HepG2 (cell line): Measurements from ENCODE around the gene LRP5. TPM values are rescaled to one million over a fixed set of nuclear protein-coding genes. Genes with fewer than 3 reads are reported as not detected.

ENCODE experiments used
- CTCF ChIP-seq: sonication (generic); formaldehyde crosslinking; IDR thresholded peaks from 2 replicates; pipeline ENCODE4 v1.5.0; 2020; ENCODE audit warnings: mild to moderate bottlenecking, missing genetic modification reagents, moderate library complexity
- FOXA1 ChIP-seq, 2 experiments: fragments of 450-650 bp in 1 of 2; sonication (generic) in 1 of 2; formaldehyde crosslinking in 1 of 2; IDR thresholded peaks; 2 replicates each; pipeline versions ENCODE4 v1.4.0 to v1.6.1; 2016 to 2020; ENCODE audit warnings: missing genetic modification reagents in 1 of 2
- HNRNPL ChIP-seq: fragments of 200-400 bp; formaldehyde crosslinking; IDR thresholded peaks from 2 replicates; pipeline ENCODE4 v1.6.1; 2017; ENCODE audit warnings: mild to moderate bottlenecking, low read depth, low read length
- LRRFIP1 ChIP-seq: sonication (generic); formaldehyde crosslinking; conservative IDR thresholded peaks from 2 replicates; pipeline ENCODE4 v1.4.0; 2020; ENCODE audit warnings: missing genetic modification reagents
- NFE2L1 ChIP-seq: sonication (generic); formaldehyde crosslinking; IDR thresholded peaks from 2 replicates; pipeline ENCODE4 v1.4.0; 2020; ENCODE audit warnings: missing genetic modification reagents, mild to moderate bottlenecking, borderline replicate concordance
- YEATS2 ChIP-seq: sonication (generic); formaldehyde crosslinking; IDR thresholded peaks from 2 replicates; pipeline ENCODE4 v1.4.0; 2020; ENCODE audit warnings: missing genetic modification reagents, borderline replicate concordance
- ZGPAT ChIP-seq: IDR thresholded peaks from 2 replicates; pipeline ENCODE4 v1.6.1; 2016; ENCODE audit warnings: mild to moderate bottlenecking
- ZNF18 ChIP-seq: sonication (generic); formaldehyde crosslinking; IDR thresholded peaks from 2 replicates; pipeline ENCODE4 v1.8.0; 2022; ENCODE audit warnings: mild to moderate bottlenecking, missing genetic modification reagents; ENCODE audit not compliant: insufficient replicate concordance
- ZNF382 ChIP-seq: sonication (generic); formaldehyde crosslinking; IDR thresholded peaks from 2 replicates; pipeline ENCODE4 v1.5.0; 2020; ENCODE audit warnings: missing genetic modification reagents, mild to moderate bottlenecking, borderline replicate concordance
- ZNF503 ChIP-seq: sonication (generic); formaldehyde crosslinking; IDR thresholded peaks from 2 replicates; pipeline ENCODE4 v1.4.0; 2020; ENCODE audit warnings: missing genetic modification reagents
- ZNF704 ChIP-seq: sonication (generic); formaldehyde crosslinking; IDR thresholded peaks from 2 replicates; pipeline ENCODE4 v1.8.1; 2023; ENCODE audit warnings: mild to moderate bottlenecking, inconsistent platforms, moderate library complexity, missing genetic modification reagents, borderline replicate concordance
- ZNF784 ChIP-seq: sonication (generic); formaldehyde crosslinking; IDR thresholded peaks from 2 replicates; pipeline ENCODE4 v1.5.1; 2020; ENCODE audit warnings: missing genetic modification reagents, mild to moderate bottlenecking, borderline replicate concordance
- ZNF790 ChIP-seq: sonication (generic); formaldehyde crosslinking; IDR thresholded peaks from 2 replicates; pipeline ENCODE4 v1.8.0; 2022; ENCODE audit warnings: missing genetic modification reagents, mild to moderate bottlenecking, borderline replicate concordance
- ZNF850 ChIP-seq: sonication (generic); formaldehyde crosslinking; conservative IDR thresholded peaks from 2 replicates; pipeline ENCODE4 v1.9.0; 2021; ENCODE audit warnings: mild to moderate bottlenecking, missing genetic modification reagents
- ZNF883 ChIP-seq: sonication (generic); formaldehyde crosslinking; IDR thresholded peaks from 2 replicates; pipeline ENCODE4 v1.5.1; 2020; ENCODE audit warnings: mild to moderate bottlenecking, missing genetic modification reagents; ENCODE audit errors: not compliant biosample characterization
- polyA plus RNA-seq, 8 experiments: library from polyadenylated mRNA; depleted of rRNA in 3 of 8; stranded (reverse) in 7 of 8; unstranded in 1 of 8; fragments of >200 nt; fragmentation: Illumina TruSeq in 4 of 8; extraction: Trizol in 4 of 8; gene quantifications; 2 replicates each; pipeline versions ENCODE4 v1.2.1 to v1.2.3, GENCODE V29; 2011 to 2016; ENCODE audit warnings: low read depth in 4 of 8, missing spikeins in 1 of 8, mixed read lengths in 1 of 8; ENCODE audit not compliant: insufficient read depth in 1 of 8
- total RNA-seq, 5 experiments: library from RNA; depleted of rRNA; stranded (reverse); fragments of >200 nt; fragmentation: Illumina TruSeq; extraction: Trizol; gene quantifications; 2 replicates each; pipeline ENCODE4 v1.2.3, GENCODE V29; 2016; ENCODE audit warnings: low read depth in 1 of 5

Gene LRP5
- total and polyA plus RNA-seq, 2 of the 13 experiments (the other 11 are each of a cell fraction or from before 2014, with no cell fraction given): 40.4 to 64.0 TPM

- TF ChIP-seq ZNF704 (CRISPR knock-in tag): no peak
- no peak for TF ChIP-seq ZNF382 (CRISPR knock-in tag)
- TF ChIP-seq LRRFIP1 (CRISPR knock-in tag): no peak
- TF ChIP-seq ZGPAT (CRISPR knock-in tag): no peak
- no peak for TF ChIP-seq ZNF790 (CRISPR knock-in tag)
- TF ChIP-seq CTCF: no peak
- TF ChIP-seq NFE2L1: no peak
- TF ChIP-seq YEATS2 (CRISPR knock-in tag): no peak
- TF ChIP-seq ZNF503: 0 out of 2 replicates have a peak, but pooled peaks have one; percentile 20
- TF ChIP-seq ZNF18 (CRISPR knock-in tag): no peak
- TF ChIP-seq ZNF883 (CRISPR knock-in tag): no peak
- no peak for TF ChIP-seq ZNF784 (CRISPR knock-in tag)
- no peak for TF ChIP-seq ZNF850 (CRISPR knock-in tag)
- no peak for TF ChIP-seq FOXA1 (IDR thresholded peaks at IDR 0.05)
- TF ChIP-seq FOXA1 (CRISPR knock-in tag; IDR thresholded peaks at IDR 0.05): no peak
- TF ChIP-seq HNRNPL: 0 out of 2 replicates have a peak, but pooled peaks have one; percentile 71
Measured at GRCh38 chr11:68312117-68312779, at the start of gene LRP5 (continued).
